Measurements from ENCODE around the gene HPSE2. TPM values are rescaled to one million over a fixed set of nuclear protein-coding genes. Genes with fewer than 3 reads are reported as not detected.
A peak's percentile ranks its signal among the peaks of the same experiment; 100 is the strongest.

HPSE2 gene
- polyA plus RNA-seq, 2 of the 4 experiments (the other 2 are of a cell fraction): not detected

GRCh38 chr10:98596404-98596803, 639.2 kb downstream of the HPSE2 start:
- Histone ChIP-seq H3K4me2 (no peak overlapping the region), H3K9me3 (no peaks in the 10 kb centered on the region), H3K27ac (no peak overlapping the region), H3K4me1 (no peaks in the 10 kb centered on the region), H3K4me3 (no peak overlapping the region)
- WGBS (ENCODE audit: missing lambda C conversion rate): 41% methylated on average over 2 of the region's 2 CpGs
- TF ChIP-seq JUN (IDR thresholded peaks at IDR 0.05) (no peak), PBX3 (IDR thresholded peaks at IDR 0.05) (no peak), MAX (IDR thresholded peaks at IDR 0.05) (no peak), MYC (IDR thresholded peaks at IDR 0.05; ENCODE audit: borderline replicate concordance, low read length) (no peak)
- DNase-seq (ENCODE audit: low read depth in 1 of 2, low spot score in 1 of 2): no peak
- no peak for FAIRE-seq
- ChIA-PET CTCF (interaction anchor here (0.6 kb wide), 1 partner anchor 33 kb away, joined by 3 read pairs; no protein-coding TSS in a partner anchor), POLR2A (no interaction called here)
- ATAC-seq: no peak

- FAIRE-seq (no peak), DNase-seq (ENCODE audit: low read depth in 1 of 2, low spot score in 1 of 2) (no peak), ATAC-seq (no peak)
- TF ChIP-seq PBX3 (IDR thresholded peaks at IDR 0.05): no peak
- no peak for TF ChIP-seq NPAS2 (CRISPR knock-in tag; IDR thresholded peaks at IDR 0.05; ENCODE audit: borderline replicate concordance)
- TF ChIP-seq ZC3H11A (IDR thresholded peaks at IDR 0.05): no peak
- TF ChIP-seq POLR2AphosphoS2 (conservative IDR thresholded peaks at IDR 0.05; ENCODE audit: low read length): no peak
- TF ChIP-seq EHMT2 (IDR thresholded peaks at IDR 0.05; ENCODE audit: low read depth): no peak
- no peak for TF ChIP-seq ZSCAN20 (CRISPR knock-in tag; IDR thresholded peaks at IDR 0.05)
- TF ChIP-seq HOXB5 (CRISPR knock-in tag; IDR thresholded peaks at IDR 0.05): no peak
- TF ChIP-seq, protein P1, sequence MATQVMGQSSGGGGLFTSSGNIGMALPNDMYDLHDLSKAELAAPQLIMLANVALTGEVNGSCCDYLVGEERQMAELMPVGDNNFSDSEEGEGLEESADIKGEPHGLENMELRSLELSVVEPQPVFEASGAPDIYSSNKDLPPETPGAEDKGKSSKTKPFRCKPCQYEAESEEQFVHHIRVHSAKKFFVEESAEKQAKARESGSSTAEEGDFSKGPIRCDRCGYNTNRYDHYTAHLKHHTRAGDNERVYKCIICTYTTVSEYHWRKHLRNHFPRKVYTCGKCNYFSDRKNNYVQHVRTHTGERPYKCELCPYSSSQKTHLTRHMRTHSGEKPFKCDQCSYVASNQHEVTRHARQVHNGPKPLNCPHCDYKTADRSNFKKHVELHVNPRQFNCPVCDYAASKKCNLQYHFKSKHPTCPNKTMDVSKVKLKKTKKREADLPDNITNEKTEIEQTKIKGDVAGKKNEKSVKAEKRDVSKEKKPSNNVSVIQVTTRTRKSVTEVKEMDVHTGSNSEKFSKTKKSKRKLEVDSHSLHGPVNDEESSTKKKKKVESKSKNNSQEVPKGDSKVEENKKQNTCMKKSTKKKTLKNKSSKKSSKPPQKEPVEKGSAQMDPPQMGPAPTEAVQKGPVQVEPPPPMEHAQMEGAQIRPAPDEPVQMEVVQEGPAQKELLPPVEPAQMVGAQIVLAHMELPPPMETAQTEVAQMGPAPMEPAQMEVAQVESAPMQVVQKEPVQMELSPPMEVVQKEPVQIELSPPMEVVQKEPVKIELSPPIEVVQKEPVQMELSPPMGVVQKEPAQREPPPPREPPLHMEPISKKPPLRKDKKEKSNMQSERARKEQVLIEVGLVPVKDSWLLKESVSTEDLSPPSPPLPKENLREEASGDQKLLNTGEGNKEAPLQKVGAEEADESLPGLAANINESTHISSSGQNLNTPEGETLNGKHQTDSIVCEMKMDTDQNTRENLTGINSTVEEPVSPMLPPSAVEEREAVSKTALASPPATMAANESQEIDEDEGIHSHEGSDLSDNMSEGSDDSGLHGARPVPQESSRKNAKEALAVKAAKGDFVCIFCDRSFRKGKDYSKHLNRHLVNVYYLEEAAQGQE (IDR thresholded peaks at IDR 0.05): no peak
- no peak for TF ChIP-seq NFE2L2 (conservative IDR thresholded peaks at IDR 0.05; ENCODE audit: low read length)
- TF ChIP-seq CHD2 (IDR thresholded peaks at IDR 0.05; ENCODE audit: low read length, partially characterized antibody): no peak
- TF ChIP-seq RARB (CRISPR knock-in tag; IDR thresholded peaks at IDR 0.05): no peak
- TF ChIP-seq NR3C1 (IDR thresholded peaks at IDR 0.05): no peak
- WGBS (ENCODE audit: missing lambda C conversion rate): 45% methylated on average over 2 of the region's 2 CpGs
- ChIA-PET POLR2A (no interaction called here), CTCF (interaction anchor here (0.9 to 1.1 kb wide), 2 partner anchors 13 to 122 kb away, joined by 3 read pairs; no protein-coding TSS in a partner anchor)
- no peak overlapping the region for H3K27ac ChIP-seq
- H3K4me3 ChIP-seq: no peak overlapping the region
- H3K4me1 ChIP-seq: 0 out of 3 replicates have a peak, but pooled peaks cover 6% of the 10 kb centered on the region
- no peaks in the 10 kb centered on the region for H3K9me3 ChIP-seq
- no peak overlapping the region for H3K4me2 ChIP-seq
Observed at GRCh38 chr10:98589691-98590090, 646.0 kb downstream of the HPSE2 start.

- Histone ChIP-seq H3K4me3 (no peak overlapping the region), H3K27ac (no peak overlapping the region), H3K9me3 (no peaks in the 10 kb centered on the region), H3K4me1 (0 out of 3 replicates have a peak, but pooled peaks cover 6% of the 10 kb centered on the region), H3K4me2 (no peak overlapping the region)
- ChIA-PET CTCF (interaction anchor here (0.9 to 1.1 kb wide), 2 partner anchors 13 to 122 kb away, joined by 3 read pairs; no protein-coding TSS in a partner anchor), POLR2A (no interaction called here)
- FAIRE-seq: no peak
- WGBS (ENCODE audit: missing lambda C conversion rate): 18% methylated on average over 3 of the region's 3 CpGs
- TF ChIP-seq MAFK (IDR thresholded peaks at IDR 0.05; ENCODE audit: partially characterized antibody): peak; percentile 50
- TF ChIP-seq HEYL (CRISPR knock-in tag; IDR thresholded peaks at IDR 0.05): no peak
- TF ChIP-seq CEBPB (IDR thresholded peaks at IDR 0.05): no peak
- no peak for TF ChIP-seq PHF8 (IDR thresholded peaks at IDR 0.05; ENCODE audit: borderline replicate concordance, low read depth)
- no peak for TF ChIP-seq POLR2AphosphoS2 (conservative IDR thresholded peaks at IDR 0.05; ENCODE audit: low read length)
- no peak for TF ChIP-seq SMC3 (IDR thresholded peaks at IDR 0.05)
- DNase-seq (ENCODE audit: low read depth in 1 of 2, low spot score in 1 of 2): peak in 1 of 2 experiments; percentile 42
- ATAC-seq: peak; percentile 63 to 65; a peak in 4 of 6 replicates
Observed at GRCh38 chr10:98589007-98589406, 646.6 kb downstream of the HPSE2 start.

Data from A549 (cell line).